BLaER1 treated with 17β-estradiol and CSF1 and Interleukin-3, amounts not matched to agents 10 nM and 100 nM (cell line): Measurements from ENCODE around the gene CUL9.

ENCODE experiments used
- H3K27ac ChIP-seq, 11 experiments: shearing (Covaris generic); formaldehyde crosslinking; 2 replicates each; pipeline ENCODE4 v1.8.1; 2022
- H3K27me3 ChIP-seq, 11 experiments: shearing (Covaris generic); formaldehyde crosslinking; 2 replicates each; pipeline ENCODE4 v1.8.1; 2022
- H3K36me3 ChIP-seq, 11 experiments: shearing (Covaris generic); formaldehyde crosslinking; 2 replicates each; pipeline ENCODE4 v1.8.1; 2022
- H3K4me1 ChIP-seq, 10 experiments: shearing (Covaris generic); formaldehyde crosslinking; 2 replicates each; pipeline ENCODE4 v1.8.1; 2022
- H3K4me2 ChIP-seq, 11 experiments: shearing (Covaris generic); formaldehyde crosslinking; 2 replicates each; pipeline ENCODE4 v1.8.1; 2022
- H3K4me3 ChIP-seq, 10 experiments: shearing (Covaris generic); formaldehyde crosslinking; 2 replicates each; pipeline ENCODE4 v1.8.1; 2022
- H3K9ac ChIP-seq, 11 experiments: shearing (Covaris generic); formaldehyde crosslinking; 2 replicates each; pipeline ENCODE4 v1.8.1; 2022
- H3K9me3 ChIP-seq, 11 experiments: shearing (Covaris generic); formaldehyde crosslinking; replicated peaks in 1 of 11; 2 replicates each; pipeline ENCODE4 v1.8.1; 2022
- H4K20me1 ChIP-seq, 11 experiments: shearing (Covaris generic); formaldehyde crosslinking; 2 replicates each; pipeline ENCODE4 v1.8.1; 2022
- Cebpa-rat ChIP-seq, 11 experiments: shearing (Covaris generic); IDR thresholded peaks; 2 replicates each; pipeline ENCODE4 v1.8.1; 2022

CUL9 gene

GRCh38 chr6:43186019-43186418 is 4.0 kb downstream of the CUL9 start:
- Histone ChIP-seq H3K27ac (no peak overlapping the region), H3K36me3 (peaks cover 46 to 65% (median 57%) of the 10 kb centered on the region in 11 experiments), H3K4me3 (no peak overlapping the region), H3K27me3 (no peaks in the 10 kb centered on the region), H4K20me1 (no peaks in the 10 kb centered on the region; a peak in 1 of 22 replicates), H3K4me1 (peaks cover 30 to 38% (median 33%) of the 10 kb centered on the region in 10 experiments), H3K4me2 (no peak overlapping the region), H3K9ac (peak overlapping the region in 1 of 11 experiments; percentile 19; a peak in 1 of 22 replicates), H3K9me3 (peaks cover 0 to 10% (median 0%) of the 10 kb centered on the region in 11 experiments; a peak in 5 of 22 replicates)
- no peak for TF ChIP-seq Cebpa-rat (IDR thresholded peaks at IDR 0.05)

- H3K27ac ChIP-seq, result no peak overlapping the region
- peaks cover 23 to 32% (median 26%) of the 10 kb centered on the region in 10 experiments for H3K4me1 ChIP-seq
- H3K27me3 ChIP-seq, result no peaks in the 10 kb centered on the region
- H3K9me3 ChIP-seq, result peaks cover 0 to 10% (median 0%) of the 10 kb centered on the region in 11 experiments; a peak in 5 of 22 replicates
- no peak for TF ChIP-seq Cebpa-rat (IDR thresholded peaks at IDR 0.05)
- H3K4me2 ChIP-seq, result no peak overlapping the region
- peaks cover 46 to 68% (median 57%) of the 10 kb centered on the region in 11 experiments for H3K36me3 ChIP-seq
- no peak overlapping the region for H3K4me3 ChIP-seq
- H4K20me1 ChIP-seq, result no peaks in the 10 kb centered on the region; a peak in 1 of 22 replicates
- H3K9ac ChIP-seq, result no peak overlapping the region
Observed at GRCh38 chr6:43186706-43187105, 4.7 kb downstream of the CUL9 start.

GRCh38 chr6:43187821-43188220 is 5.8 kb downstream of the CUL9 start:
- Histone ChIP-seq H3K4me3 (no peak overlapping the region), H3K9ac (no peak overlapping the region), H3K36me3 (peaks cover 57 to 79% (median 67%) of the 10 kb centered on the region in 11 experiments), H3K27ac (no peak overlapping the region), H3K4me1 (peaks cover 17 to 26% (median 20%) of the 10 kb centered on the region in 10 experiments), H4K20me1 (no peaks in the 10 kb centered on the region; a peak in 1 of 22 replicates), H3K4me2 (no peak overlapping the region), H3K27me3 (no peaks in the 10 kb centered on the region), H3K9me3 (peaks cover 0 to 10% (median 0%) of the 10 kb centered on the region in 11 experiments; a peak in 5 of 22 replicates)
- TF ChIP-seq Cebpa-rat (IDR thresholded peaks at IDR 0.05), result no peak

GRCh38 chr6:43188426-43188825 is 6.4 kb downstream of the CUL9 start:
- peaks cover 0 to 10% (median 0%) of the 10 kb centered on the region in 11 experiments; a peak in 5 of 22 replicates for H3K9me3 ChIP-seq
- no peak overlapping the region for H3K9ac ChIP-seq
- no peak for TF ChIP-seq Cebpa-rat (IDR thresholded peaks at IDR 0.05)
- H3K27me3 ChIP-seq, result no peaks in the 10 kb centered on the region
- H3K27ac ChIP-seq, result no peak overlapping the region
- no peak overlapping the region for H3K4me3 ChIP-seq
- H3K4me1 ChIP-seq, result peaks cover 11 to 20% (median 14%) of the 10 kb centered on the region in 10 experiments
- H4K20me1 ChIP-seq, result no peaks in the 10 kb centered on the region; a peak in 1 of 22 replicates
- H3K4me2 ChIP-seq, result no peak overlapping the region
- H3K36me3 ChIP-seq, result peaks cover 63 to 85% (median 73%) of the 10 kb centered on the region in 11 experiments

DNA sequence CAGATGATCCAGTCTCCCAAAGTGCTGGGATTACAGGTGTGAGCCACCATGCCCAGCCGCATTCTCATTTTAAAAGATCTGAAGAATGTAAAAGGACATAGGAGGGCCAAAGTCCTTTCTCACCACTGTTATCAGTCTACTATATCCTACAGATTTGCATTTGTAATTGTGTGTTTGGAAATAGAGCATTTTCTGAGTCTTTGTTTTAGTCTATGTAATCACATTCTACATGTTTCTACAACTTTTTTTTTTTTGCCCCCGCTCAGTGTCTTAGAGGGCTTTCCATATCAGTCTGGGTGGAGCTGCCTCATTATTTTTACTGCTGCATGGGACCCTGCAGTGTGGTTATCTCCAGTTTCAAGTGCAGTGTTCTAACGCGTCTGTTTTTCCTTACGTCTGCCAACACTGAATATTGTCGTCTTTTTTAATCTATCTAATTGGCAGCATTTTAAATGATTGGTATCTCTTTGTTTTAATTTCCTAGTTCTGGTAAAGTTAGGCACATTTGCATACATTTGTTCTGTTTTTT is 7.8 kb downstream of the CUL9 start:
- no peak for TF ChIP-seq Cebpa-rat (IDR thresholded peaks at IDR 0.05)
- H3K36me3 ChIP-seq, result peaks cover 66 to 91% (median 78%) of the 10 kb centered on the region in 11 experiments

GRCh38 chr6:43192911-43193310 is 10.9 kb downstream of the CUL9 start:
- peaks cover 66 to 91% (median 79%) of the 10 kb centered on the region in 11 experiments for H3K36me3 ChIP-seq

More for the DNA sequence above, 7.8 kb downstream of the CUL9 start:
- H4K20me1 ChIP-seq, result no peaks in the 10 kb centered on the region; a peak in 1 of 22 replicates
- H3K9ac ChIP-seq, result no peak overlapping the region; a peak in 1 of 22 replicates
- H3K27me3 ChIP-seq, result no peaks in the 10 kb centered on the region
- H3K4me3 ChIP-seq, result no peak overlapping the region
- peaks cover 0 to 10% (median 0%) of the 10 kb centered on the region in 11 experiments; a peak in 5 of 22 replicates for H3K9me3 ChIP-seq
- peaks cover 0 to 5% (median under 1%) of the 10 kb centered on the region in 10 experiments; a peak in 4 of 20 replicates for H3K4me1 ChIP-seq
- H3K4me2 ChIP-seq, result no peak overlapping the region
- no peak overlapping the region for H3K27ac ChIP-seq

GRCh38 chr6:43193929-43194328 is 11.9 kb downstream of the CUL9 start:
- no peak for TF ChIP-seq Cebpa-rat (IDR thresholded peaks at IDR 0.05)
- Histone ChIP-seq H3K4me3 (no peak overlapping the region), H3K36me3 (peaks cover 63 to 91% (median 77%) of the 10 kb centered on the region in 11 experiments), H3K9me3 (no peaks in the 10 kb centered on the region), H3K9ac (no peak overlapping the region), H3K27ac (no peak overlapping the region), H3K27me3 (no peaks in the 10 kb centered on the region), H4K20me1 (no peaks in the 10 kb centered on the region), H3K4me1 (no peaks in the 10 kb centered on the region), H3K4me2 (no peak overlapping the region)

More at GRCh38 chr6:43192911-43193310, 10.9 kb downstream of the CUL9 start:
- no peak overlapping the region for H3K4me3 ChIP-seq
- no peak for TF ChIP-seq Cebpa-rat (IDR thresholded peaks at IDR 0.05)
- no peaks in the 10 kb centered on the region; a peak in 1 of 22 replicates for H4K20me1 ChIP-seq
- H3K9me3 ChIP-seq, result no peaks in the 10 kb centered on the region
- no peak overlapping the region for H3K27ac ChIP-seq
- H3K27me3 ChIP-seq, result no peaks in the 10 kb centered on the region
- no peak overlapping the region for H3K9ac ChIP-seq
- no peaks in the 10 kb centered on the region for H3K4me1 ChIP-seq
- no peak overlapping the region for H3K4me2 ChIP-seq

GRCh38 chr6:43196337-43196736 is 14.3 kb downstream of the CUL9 start:
- H3K4me1 ChIP-seq, result peaks cover 0 to 5% (median 0%) of the 10 kb centered on the region in 10 experiments; a peak in 4 of 20 replicates
- H3K36me3 ChIP-seq, result peaks cover 69 to 99% (median 88%) of the 10 kb centered on the region in 11 experiments
- no peaks in the 10 kb centered on the region for H3K9me3 ChIP-seq
- no peak overlapping the region for H3K4me2 ChIP-seq
- no peak overlapping the region for H3K9ac ChIP-seq
- H3K4me3 ChIP-seq, result no peak overlapping the region
- no peak overlapping the region for H3K27ac ChIP-seq
- no peak for TF ChIP-seq Cebpa-rat (IDR thresholded peaks at IDR 0.05)
- H3K27me3 ChIP-seq, result no peaks in the 10 kb centered on the region
- H4K20me1 ChIP-seq, result peaks cover 0 to 3% (median 0%) of the 10 kb centered on the region in 11 experiments; a peak in 1 of 22 replicates

DNA sequence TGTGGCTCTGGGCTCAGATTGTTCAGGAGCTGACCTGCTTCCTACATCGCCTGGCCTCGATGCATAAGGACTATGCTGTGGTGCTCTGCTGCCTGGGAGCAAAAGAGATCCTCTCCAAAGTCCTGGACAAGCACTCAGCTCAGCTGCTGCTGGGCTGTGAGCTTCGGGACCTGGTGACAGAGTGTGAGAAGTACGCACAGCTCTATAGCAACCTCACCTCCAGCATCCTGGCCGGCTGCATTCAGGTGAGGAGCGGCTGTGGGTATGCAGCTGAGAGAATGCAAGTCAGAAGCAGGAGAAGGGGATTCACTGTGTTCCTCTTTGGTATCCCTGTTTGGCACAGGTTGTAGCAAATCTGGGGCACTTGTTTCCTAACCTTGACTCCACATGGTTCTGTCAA is 17.9 kb downstream of the CUL9 start:
- Histone ChIP-seq H4K20me1 (peaks cover 0 to 7% (median 0%) of the 10 kb centered on the region in 11 experiments; a peak in 2 of 22 replicates), H3K36me3 (peaks cover 45 to 92% (median 80%) of the 10 kb centered on the region in 11 experiments), H3K4me2 (no peak overlapping the region), H3K9me3 (no peaks in the 10 kb centered on the region), H3K4me1 (peaks cover 0 to 5% (median 0%) of the 10 kb centered on the region in 10 experiments; a peak in 4 of 20 replicates), H3K27ac (no peak overlapping the region), H3K4me3 (no peak overlapping the region), H3K27me3 (no peaks in the 10 kb centered on the region), H3K9ac (no peak overlapping the region; a peak in 1 of 22 replicates)
- no peak for TF ChIP-seq Cebpa-rat (IDR thresholded peaks at IDR 0.05)
